Astrocyte (in vitro differentiated cells and primary cell): ENCODE results near the gene TOR1AIP2. TPM values are rescaled to one million over a fixed set of nuclear protein-coding genes. Genes with fewer than 3 reads are reported as not detected.
A peak's percentile ranks its signal among the peaks of the same experiment; 100 is the strongest.

ENCODE experiments used
- DNase-seq: peaks from one replicate; pipeline ENCODE4 v3.0.0-alpha.2; 2010; ENCODE audit warnings: low read depth
- FAIRE-seq: peaks from 2 replicates; lab custom pipeline; 2011; peaks lifted over from hg19 to GRCh38; lab: Jason Lieb, UNC
- H2AFZ ChIP-seq: 2 replicates; pipeline ENCODE4 v1.6.0; 2012; ENCODE audit warnings: low read depth, low read length, inconsistent platforms
- H3K27ac ChIP-seq: 2 replicates; pipeline ENCODE4 v1.5.1; 2011; ENCODE audit warnings: low read depth, low read length, inconsistent platforms
- H3K27me3 ChIP-seq: 2 replicates; pipeline ENCODE4 v1.6.0; 2011; ENCODE audit warnings: low read length, inconsistent platforms; ENCODE audit not compliant: insufficient read depth
- H3K36me3 ChIP-seq: 2 replicates; pipeline ENCODE4 v1.5.1; 2011; ENCODE audit warnings: low read length, inconsistent platforms; ENCODE audit not compliant: insufficient read depth
- H3K4me1 ChIP-seq: 2 replicates; pipeline ENCODE4 v1.5.1; 2011; ENCODE audit warnings: low read length, inconsistent platforms; ENCODE audit not compliant: insufficient read depth
- H3K4me2 ChIP-seq: 2 replicates; pipeline ENCODE4 v1.6.0; 2012; ENCODE audit warnings: low read length, inconsistent platforms
- H3K4me3 ChIP-seq: 2 replicates; pipeline ENCODE4 v1.5.1; 2011; ENCODE audit warnings: low read depth, mild to moderate bottlenecking, low read length, inconsistent platforms; ENCODE audit not compliant: insufficient read depth
- H3K79me2 ChIP-seq: 2 replicates; pipeline ENCODE4 v1.6.0; 2012; ENCODE audit warnings: mild to moderate bottlenecking, low read length, inconsistent platforms; ENCODE audit not compliant: insufficient read depth
- H3K9ac ChIP-seq: 2 replicates; pipeline ENCODE4 v1.6.0; 2012; ENCODE audit warnings: mild to moderate bottlenecking, low read length, inconsistent platforms
- H3K9me3 ChIP-seq: 2 replicates; pipeline ENCODE4 v1.5.1; 2012; ENCODE audit warnings: low read depth, mild to moderate bottlenecking, low read length, inconsistent platforms; ENCODE audit not compliant: insufficient read depth
- H4K20me1 ChIP-seq: 2 replicates; pipeline ENCODE4 v1.6.0; 2012; ENCODE audit warnings: low read length, inconsistent platforms; ENCODE audit not compliant: insufficient read depth
- H3K27ac Mint-ChIP-seq: one replicate; pipeline ENCODE4 v1.8.0; 2021; ENCODE audit warnings: mild to moderate bottlenecking, mixed read lengths; ENCODE audit not compliant: unreplicated experiment
- H3K27me3 Mint-ChIP-seq: one replicate; pipeline ENCODE4 v1.8.0; 2021; ENCODE audit warnings: low read depth, mixed read lengths; ENCODE audit not compliant: unreplicated experiment
- H3K36me3 Mint-ChIP-seq: one replicate; pipeline ENCODE4 v1.8.0; 2021; ENCODE audit warnings: low read depth, mixed read lengths; ENCODE audit not compliant: unreplicated experiment
- H3K4me1 Mint-ChIP-seq: one replicate; pipeline ENCODE4 v1.8.0; 2021; ENCODE audit warnings: low read depth, mixed read lengths; ENCODE audit not compliant: unreplicated experiment
- H3K4me3 Mint-ChIP-seq: one replicate; pipeline ENCODE4 v1.8.0; 2021; ENCODE audit warnings: mild to moderate bottlenecking, moderate library complexity, mixed read lengths; ENCODE audit not compliant: unreplicated experiment
- H3K9me3 Mint-ChIP-seq: one replicate; pipeline ENCODE4 v1.8.0; 2021; ENCODE audit warnings: mild to moderate bottlenecking, mixed read lengths; ENCODE audit not compliant: unreplicated experiment
- EZH2 ChIP-seq: IDR thresholded peaks from 2 replicates; pipeline ENCODE4 v1.6.1; 2012; ENCODE audit warnings: mild to moderate bottlenecking, low read length, inconsistent platforms; ENCODE audit not compliant: insufficient read depth
- total RNA-seq: library from RNA; stranded (reverse); gene quantifications from 2 replicates; pipeline ENCODE4 v1.2.1, GENCODE V29; 2021
- TF ChIP-seq, protein P1 (sequence below): IDR thresholded peaks from 2 replicates; pipeline ENCODE4 v1.5.1; 2011; ENCODE audit warnings: low read depth, mild to moderate bottlenecking, inconsistent platforms, low read length, moderate library complexity; ENCODE audit not compliant: insufficient read depth

Gene TOR1AIP2
- total RNA-seq, 1 donor from 2014 or later = 141 TPM

DNA sequence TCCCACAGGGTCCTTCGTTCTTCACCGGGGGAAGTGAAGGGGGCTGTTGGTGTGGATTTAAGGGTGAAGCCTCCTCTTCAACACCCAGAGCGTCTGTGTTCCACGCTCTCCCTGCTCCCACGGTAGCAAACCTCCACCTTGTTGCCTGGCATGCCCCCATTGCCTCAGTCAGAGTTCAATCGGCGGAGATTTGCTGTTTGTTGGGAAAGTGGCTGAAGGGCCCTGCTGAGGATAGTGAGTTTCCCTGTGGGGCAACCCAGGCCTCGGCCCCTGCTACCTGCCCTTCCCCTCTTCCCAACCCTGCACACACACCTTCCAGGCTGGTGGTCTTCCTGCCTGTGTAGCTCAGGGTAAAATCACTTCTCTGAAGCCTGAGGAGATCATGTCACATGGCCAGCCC is 60.5 kb downstream of the TOR1AIP2 start:
- Histone ChIP-seq H3K9me3 (no peaks in the 10 kb centered on the region), H3K27me3 (peaks cover 17% of the 10 kb centered on the region), H3K36me3 (no peaks in the 10 kb centered on the region), H2AFZ (no peak overlapping the region), H3K4me3 (no peak overlapping the region), H3K4me2 (no peak overlapping the region), H3K27ac (no peak overlapping the region), H3K4me1 (peaks cover 15% of the 10 kb centered on the region), H3K9ac (no peak overlapping the region), H4K20me1 (no peaks in the 10 kb centered on the region), H3K79me2 (no peaks in the 10 kb centered on the region)
- Mint-ChIP-seq H3K27ac (no peak overlapping the region), H3K9me3 (peaks cover 2% of the 10 kb centered on the region), H3K4me3 (no peak overlapping the region), H3K27me3 (peaks cover 49% of the 10 kb centered on the region), H3K36me3 (peaks cover 3% of the 10 kb centered on the region), H3K4me1 (peaks cover 9% of the 10 kb centered on the region)
- DNase-seq = no peak
- no peak for FAIRE-seq
- TF ChIP-seq, protein P1, sequence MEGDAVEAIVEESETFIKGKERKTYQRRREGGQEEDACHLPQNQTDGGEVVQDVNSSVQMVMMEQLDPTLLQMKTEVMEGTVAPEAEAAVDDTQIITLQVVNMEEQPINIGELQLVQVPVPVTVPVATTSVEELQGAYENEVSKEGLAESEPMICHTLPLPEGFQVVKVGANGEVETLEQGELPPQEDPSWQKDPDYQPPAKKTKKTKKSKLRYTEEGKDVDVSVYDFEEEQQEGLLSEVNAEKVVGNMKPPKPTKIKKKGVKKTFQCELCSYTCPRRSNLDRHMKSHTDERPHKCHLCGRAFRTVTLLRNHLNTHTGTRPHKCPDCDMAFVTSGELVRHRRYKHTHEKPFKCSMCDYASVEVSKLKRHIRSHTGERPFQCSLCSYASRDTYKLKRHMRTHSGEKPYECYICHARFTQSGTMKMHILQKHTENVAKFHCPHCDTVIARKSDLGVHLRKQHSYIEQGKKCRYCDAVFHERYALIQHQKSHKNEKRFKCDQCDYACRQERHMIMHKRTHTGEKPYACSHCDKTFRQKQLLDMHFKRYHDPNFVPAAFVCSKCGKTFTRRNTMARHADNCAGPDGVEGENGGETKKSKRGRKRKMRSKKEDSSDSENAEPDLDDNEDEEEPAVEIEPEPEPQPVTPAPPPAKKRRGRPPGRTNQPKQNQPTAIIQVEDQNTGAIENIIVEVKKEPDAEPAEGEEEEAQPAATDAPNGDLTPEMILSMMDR = no peak
- TF ChIP-seq EZH2 = no peak

DNA sequence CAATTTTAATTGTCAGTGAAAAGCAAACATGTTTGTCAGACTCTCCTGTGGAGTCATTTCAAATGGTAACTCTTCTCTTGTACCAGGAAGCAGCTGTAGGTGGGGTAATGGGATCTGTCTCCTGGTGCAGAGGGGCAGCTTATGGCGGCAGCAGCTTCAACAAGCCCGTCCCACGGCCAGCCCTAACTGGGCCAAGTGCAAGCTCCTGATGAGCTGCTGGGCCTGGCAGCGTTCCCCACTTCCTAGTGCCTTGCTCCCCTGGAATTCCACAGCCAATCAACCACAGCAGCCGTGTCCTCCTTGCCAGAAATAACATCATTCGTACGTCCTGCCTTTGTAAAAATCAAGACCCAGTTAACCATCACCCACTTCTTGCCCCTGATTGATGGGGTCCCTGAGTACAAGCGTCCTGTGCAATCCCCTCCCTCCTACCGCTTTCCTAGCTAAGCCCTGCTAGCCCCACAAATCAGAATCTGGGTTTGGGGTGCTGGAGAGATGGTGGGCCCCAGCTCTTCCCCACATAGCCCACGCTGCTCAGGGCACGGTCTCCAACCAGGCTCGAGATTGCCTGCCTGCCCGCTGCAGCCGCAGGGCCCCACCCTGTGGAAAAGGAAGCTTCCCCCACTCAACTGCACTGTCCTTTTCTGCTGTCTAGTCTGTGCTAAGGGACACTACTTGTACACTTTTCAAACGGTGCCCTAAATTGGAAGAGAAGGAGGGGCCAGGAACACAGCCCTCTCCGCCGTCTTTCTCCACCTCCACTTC is 61.2 kb downstream of the TOR1AIP2 start:
- TF ChIP-seq, protein P1 = no peak
- Mint-ChIP-seq H3K4me1 (peaks cover 9% of the 10 kb centered on the region), H3K27me3 (peaks cover 53% of the 10 kb centered on the region), H3K36me3 (peaks cover 3% of the 10 kb centered on the region), H3K9me3 (peaks cover 2% of the 10 kb centered on the region), H3K4me3 (no peak overlapping the region), H3K27ac (no peak overlapping the region)
- Histone ChIP-seq H4K20me1 (no peaks in the 10 kb centered on the region), H2AFZ (no peak overlapping the region), H3K27ac (no peak overlapping the region), H3K4me1 (peaks cover 15% of the 10 kb centered on the region), H3K4me2 (peak overlapping the region; percentile 94), H3K9ac (no peak overlapping the region), H3K79me2 (no peaks in the 10 kb centered on the region), H3K4me3 (no peak overlapping the region), H3K27me3 (peaks cover 24% of the 10 kb centered on the region), H3K36me3 (no peaks in the 10 kb centered on the region), H3K9me3 (no peaks in the 10 kb centered on the region)
- FAIRE-seq (no peak), DNase-seq (peak; percentile 43)

DNA sequence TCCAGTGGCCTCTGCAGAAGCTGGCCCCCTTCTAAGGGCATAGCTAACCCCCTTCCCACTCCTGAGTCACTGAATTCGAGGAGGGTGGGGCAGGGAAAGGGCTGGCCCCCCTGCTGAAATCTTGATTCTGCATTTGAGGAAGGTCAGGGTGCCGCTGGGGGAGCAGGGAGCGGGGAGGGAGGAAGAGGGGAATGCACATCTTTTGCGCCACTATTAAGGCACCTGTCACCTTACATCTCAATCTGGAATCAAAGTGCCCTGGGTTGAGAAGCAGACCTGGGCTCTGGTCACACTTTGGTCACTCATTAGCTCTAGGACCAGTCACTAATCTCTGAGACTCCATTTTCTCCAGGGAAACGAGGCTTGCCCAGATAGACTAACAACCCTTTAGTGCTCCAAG is 62.0 kb downstream of the TOR1AIP2 start:
- H3K27ac ChIP-seq = no peak overlapping the region
- peaks cover under 1% of the 10 kb centered on the region for H3K9me3 Mint-ChIP-seq
- FAIRE-seq (no peak), DNase-seq (no peak)
- peak overlapping the region; percentile 54 for H3K9ac ChIP-seq
- H3K36me3 Mint-ChIP-seq = peaks cover 3% of the 10 kb centered on the region
- H3K27ac Mint-ChIP-seq = no peak overlapping the region
- H3K4me3 ChIP-seq = peak overlapping the region; percentile 64
- H3K4me2 ChIP-seq = peak overlapping the region; percentile 94
- H3K4me1 ChIP-seq = peaks cover 15% of the 10 kb centered on the region
- no peaks in the 10 kb centered on the region for H4K20me1 ChIP-seq
- peak; percentile 38 for TF ChIP-seq EZH2
- TF ChIP-seq, protein P1 = no peak
- H3K27me3 ChIP-seq = peaks cover 30% of the 10 kb centered on the region
- no peaks in the 10 kb centered on the region for H3K79me2 ChIP-seq
- H3K9me3 ChIP-seq = no peaks in the 10 kb centered on the region
- peak overlapping the region; percentile 82 for H2AFZ ChIP-seq
- H3K27me3 Mint-ChIP-seq = peaks cover 60% of the 10 kb centered on the region
- H3K4me1 Mint-ChIP-seq = peaks cover 9% of the 10 kb centered on the region
- H3K36me3 ChIP-seq = no peaks in the 10 kb centered on the region
- H3K4me3 Mint-ChIP-seq = peak overlapping the region; percentile 82
